ENCODE data around the gene NKAPL. TPM values are rescaled to one million over a fixed set of nuclear protein-coding genes. Genes with fewer than 3 reads are reported as not detected.

Gene NKAPL
- total and polyA plus RNA-seq, 2 of the 13 experiments (the other 11 are each of a cell fraction or from before 2014, with no cell fraction given): not detected

GRCh38 chr6:28225056-28225834 lies 33.9 kb upstream of the NKAPL start, which contains the start of gene ZSCAN9 (continued):
- TF ChIP-seq PRDM10 (CRISPR knock-in tag; IDR thresholded peaks at IDR 0.05; ENCODE audit: low read depth) (peak; percentile 80), U2AF2 (IDR thresholded peaks at IDR 0.05; ENCODE audit: low read depth, low read length) (no peak), PAX8 (CRISPR knock-in tag; IDR thresholded peaks at IDR 0.05; ENCODE audit: borderline replicate concordance) (peak; percentile 61; the same call in 1 of the 2 replicates), TOE1 (CRISPR knock-in tag; IDR thresholded peaks at IDR 0.05) (no peak; the same call in 1 of the 2 replicates), IRF2 (CRISPR knock-in tag; IDR thresholded peaks at IDR 0.05) (peak; percentile 93), ZNF776 (CRISPR knock-in tag; IDR thresholded peaks at IDR 0.05) (peak; percentile 56; the same call in 1 of the 2 replicates), HOXA3 (CRISPR knock-in tag; IDR thresholded peaks at IDR 0.05) (peak; percentile 96), ZNF639 (CRISPR knock-in tag; conservative IDR thresholded peaks at IDR 0.05) (peak; percentile 93), XRCC5 (optimal IDR thresholded peaks at IDR 0.05; ENCODE audit: low read length) (peak; percentile 94), TFE3 (CRISPR knock-in tag; IDR thresholded peaks at IDR 0.05) (peak; percentile 74), PRMT3 (CRISPR knock-in tag; IDR thresholded peaks at IDR 0.05; ENCODE audit: borderline replicate concordance, low read depth) (no peak), FOXO1 (CRISPR knock-in tag; IDR thresholded peaks at IDR 0.05) (peak; percentile 74), SP140L (CRISPR knock-in tag; IDR thresholded peaks at IDR 0.05; ENCODE audit: borderline replicate concordance) (no peak; the same call in 1 of the 2 replicates), PBX2 (CRISPR knock-in tag; IDR thresholded peaks at IDR 0.05) (no peak), SMC3 (IDR thresholded peaks at IDR 0.05; ENCODE audit: low read length) (peak; percentile 19; the same call in 1 of the 2 replicates), GATA4 (IDR thresholded peaks at IDR 0.05; ENCODE audit: borderline replicate concordance, low read depth) (no peak)

All from HepG2 (cell line).